ENCODE data around the gene SH3PXD2A. TPM values are rescaled to one million over a fixed set of nuclear protein-coding genes. Genes with fewer than 3 reads are reported as not detected.

Gene SH3PXD2A
- total RNA-seq, 1 donor from 2014 or later: 12.4 TPM

DNA sequence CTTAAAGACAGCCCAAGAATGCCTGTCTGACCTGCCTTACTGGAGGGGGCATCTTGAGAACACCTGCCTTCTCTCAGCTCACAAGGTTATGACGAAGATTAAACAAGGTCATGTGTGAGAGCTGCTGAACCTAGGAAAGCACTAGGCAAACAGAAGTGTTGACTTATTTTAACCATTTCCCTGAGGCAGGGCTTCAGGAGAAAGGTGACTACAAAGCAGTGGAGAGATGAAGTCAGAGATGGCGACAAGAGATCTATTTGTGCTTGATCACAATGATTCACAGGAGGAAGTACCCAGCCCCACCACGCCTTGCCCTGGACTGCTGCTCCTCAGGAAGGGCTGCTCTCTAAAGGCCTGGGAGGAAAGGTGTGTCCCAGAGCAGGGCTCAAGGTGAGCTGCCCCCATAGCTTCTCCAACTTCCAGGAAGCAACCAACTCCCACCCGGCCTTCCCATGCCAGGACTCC, 34.9 kb upstream of the SH3PXD2A start:
- H3K36me3 ChIP-seq (ENCODE audit: control insufficient read depth, insufficient read depth, low read length): no peaks in the 10 kb centered on the region
- peak; percentile 98 for FAIRE-seq
- no peak for TF ChIP-seq CTCF (IDR thresholded peaks at IDR 0.05; ENCODE audit: insufficient read depth, low read length, severe bottlenecking)
- peak; percentile 94 for DNase-seq (ENCODE audit: low read depth)
- no peak overlapping the region for H3K4me3 ChIP-seq (ENCODE audit: low read depth, low read length)
- no peaks in the 10 kb centered on the region for H3K27me3 ChIP-seq (ENCODE audit: control insufficient read depth, insufficient read depth, low read length)

DNA sequence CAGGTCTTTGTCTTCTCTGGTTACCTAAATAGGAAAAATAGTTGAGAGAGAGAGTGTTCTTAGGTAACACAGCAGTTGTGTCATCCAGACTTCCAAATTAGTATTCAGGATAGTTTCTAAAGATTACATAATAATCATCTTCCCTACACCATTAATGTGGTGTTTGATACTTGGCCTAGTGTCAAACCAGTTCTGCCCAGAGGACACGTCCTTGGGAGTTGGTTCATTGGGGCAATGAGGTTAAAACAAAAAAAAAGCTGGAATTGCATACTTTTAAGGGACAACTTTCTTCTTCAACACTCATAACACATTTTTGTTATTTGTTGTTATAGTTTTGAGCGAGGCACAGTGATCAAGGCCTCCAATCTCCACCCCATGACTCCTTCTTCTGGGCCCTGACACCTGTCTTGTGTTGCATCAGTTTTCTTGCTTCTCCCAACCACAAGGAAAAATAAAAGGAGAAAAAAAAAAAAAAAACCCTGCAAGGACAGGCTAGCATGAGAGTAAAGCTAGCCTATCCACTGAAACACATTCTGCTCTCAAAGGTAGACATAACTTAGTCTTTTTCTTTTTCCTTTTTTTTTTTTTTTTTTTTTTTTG, 33.8 kb upstream of the SH3PXD2A start:
- no peaks in the 10 kb centered on the region for H3K36me3 ChIP-seq (ENCODE audit: control insufficient read depth, insufficient read depth, low read length)
- H3K27me3 ChIP-seq (ENCODE audit: control insufficient read depth, insufficient read depth, low read length): no peaks in the 10 kb centered on the region
- FAIRE-seq: no peak
- DNase-seq (ENCODE audit: low read depth): no peak
- no peak overlapping the region for H3K4me3 ChIP-seq (ENCODE audit: low read depth, low read length)
- no peak for TF ChIP-seq CTCF (IDR thresholded peaks at IDR 0.05; ENCODE audit: insufficient read depth, low read length, severe bottlenecking)

GRCh38 chr10:103888113-103888841, 32.9 kb upstream of the SH3PXD2A start:
- FAIRE-seq (no peak), DNase-seq (ENCODE audit: low read depth) (peak; percentile 81)
- peak; percentile 73 for TF ChIP-seq CTCF (IDR thresholded peaks at IDR 0.05; ENCODE audit: insufficient read depth, low read length, severe bottlenecking)
- H3K4me3 ChIP-seq (ENCODE audit: low read depth, low read length): no peak overlapping the region
- H3K27me3 ChIP-seq (ENCODE audit: control insufficient read depth, insufficient read depth, low read length): no peaks in the 10 kb centered on the region
- no peaks in the 10 kb centered on the region for H3K36me3 ChIP-seq (ENCODE audit: control insufficient read depth, insufficient read depth, low read length)

GRCh38 chr10:103885617-103886016, 30.2 kb upstream of the SH3PXD2A start:
- Histone ChIP-seq H3K27me3 (ENCODE audit: control insufficient read depth, insufficient read depth, low read length) (no peaks in the 10 kb centered on the region), H3K36me3 (ENCODE audit: control insufficient read depth, insufficient read depth, low read length) (no peaks in the 10 kb centered on the region), H3K4me3 (ENCODE audit: low read depth, low read length) (no peak overlapping the region)
- no peak for DNase-seq (ENCODE audit: low read depth)
- no peak for TF ChIP-seq CTCF (IDR thresholded peaks at IDR 0.05; ENCODE audit: insufficient read depth, low read length, severe bottlenecking)
- no peak for FAIRE-seq

GRCh38 chr10:103884681-103885139, 29.3 kb upstream of the SH3PXD2A start:
- peak; percentile 81 for TF ChIP-seq CTCF (IDR thresholded peaks at IDR 0.05; ENCODE audit: insufficient read depth, low read length, severe bottlenecking)
- Histone ChIP-seq H3K27me3 (ENCODE audit: control insufficient read depth, insufficient read depth, low read length) (no peaks in the 10 kb centered on the region), H3K36me3 (ENCODE audit: control insufficient read depth, insufficient read depth, low read length) (peaks cover 1% of the 10 kb centered on the region), H3K4me3 (ENCODE audit: low read depth, low read length) (no peak overlapping the region)
- peak; percentile 77 for DNase-seq (ENCODE audit: low read depth)
- FAIRE-seq: peak; percentile 60
